ENCODE data around the gene MAD1L1. TPM values are rescaled to one million over a fixed set of nuclear protein-coding genes. Genes with fewer than 3 reads are reported as not detected.

The MAD1L1 gene
- total RNA-seq, 4 donors from 2014 or later: 22.3 to 56.6 (median 35.0) TPM

GRCh38 chr7:2068693-2069471 lies 163.9 kb downstream of the MAD1L1 start:
- H3K27ac ChIP-seq: no peak overlapping the region
- peaks cover 0 to 4% (median 0%) of the 10 kb centered on the region in 3 donors for H3K4me1 ChIP-seq
- WGBS, 2 donors (ENCODE audit: low coverage in 1 of 2): no CpG with 5 or more reads among the region's 23 CpGs

GRCh38 chr7:2066251-2066919 lies 166.4 kb downstream of the MAD1L1 start:
- Histone ChIP-seq H3K4me3 (no peak overlapping the region), H3K36me3 (peaks cover 0 to 46% of the 10 kb centered on the region in 2 donors), H3K27me3 (no peaks in the 10 kb centered on the region), H3K4me1 (peaks cover 0 to 11% (median 0%) of the 10 kb centered on the region in 3 donors), H3K27ac (no peak overlapping the region), H3K9me3 (no peaks in the 10 kb centered on the region)
- 88% methylated on average over 5 of the region's 28 CpGs; no CpG with 5 or more reads in 1 of the 2 donors for WGBS, 2 donors (ENCODE audit: low coverage in 1 of 2)
- ATAC-seq: no peak
- TF ChIP-seq POLR2AphosphoS5 (IDR thresholded peaks at IDR 0.05) (no peak), CTCF (IDR thresholded peaks at IDR 0.05) (no peak), POLR2A (IDR thresholded peaks at IDR 0.05) (no peak), EP300 (IDR thresholded peaks at IDR 0.05) (no peak)

More at GRCh38 chr7:2068693-2069471, 163.9 kb downstream of the MAD1L1 start:
- Histone ChIP-seq H3K36me3 (peaks cover 0 to 46% of the 10 kb centered on the region in 2 donors), H3K4me3 (no peak overlapping the region), H3K27me3 (no peaks in the 10 kb centered on the region), H3K9me3 (no peaks in the 10 kb centered on the region)
- TF ChIP-seq POLR2A (IDR thresholded peaks at IDR 0.05): no peak
- no peak for TF ChIP-seq EP300 (IDR thresholded peaks at IDR 0.05)
- TF ChIP-seq POLR2AphosphoS5 (IDR thresholded peaks at IDR 0.05): no peak
- no peak for TF ChIP-seq CTCF (IDR thresholded peaks at IDR 0.05)
- ATAC-seq: no peak

- Histone ChIP-seq H3K27me3 (no peaks in the 10 kb centered on the region), H3K27ac (no peak overlapping the region), H3K4me1 (peaks cover 0 to 11% (median 0%) of the 10 kb centered on the region in 3 donors), H3K9me3 (peaks cover 0 to under 1% (median 0%) of the 10 kb centered on the region in 3 donors), H3K36me3 (peaks cover 0 to 46% of the 10 kb centered on the region in 2 donors), H3K4me3 (no peak overlapping the region)
- no peak for ATAC-seq
- WGBS, 2 donors (ENCODE audit: low coverage in 1 of 2): 93 to 100% methylated on average over 2 to 4 of the region's 13 CpGs
- TF ChIP-seq POLR2AphosphoS5 (IDR thresholded peaks at IDR 0.05) (no peak), POLR2A (IDR thresholded peaks at IDR 0.05) (no peak), CTCF (IDR thresholded peaks at IDR 0.05) (no peak), EP300 (IDR thresholded peaks at IDR 0.05) (no peak)
These were observed 167.2 kb downstream of the MAD1L1 start for GRCh38 chr7:2065528-2065927.

- peak; percentile 54 for ATAC-seq
- WGBS, 2 donors (ENCODE audit: low coverage in 1 of 2): 58 to 80% methylated on average over 1 to 11 of the region's 24 CpGs
- Histone ChIP-seq H3K4me3 (no peak overlapping the region), H3K27ac (no peak overlapping the region), H3K36me3 (peaks cover 0 to 40% of the 10 kb centered on the region in 2 donors), H3K9me3 (peaks cover 0 to 8% (median 0%) of the 10 kb centered on the region in 3 donors), H3K4me1 (peaks cover 0 to 11% (median 0%) of the 10 kb centered on the region in 3 donors), H3K27me3 (no peaks in the 10 kb centered on the region)
- no peak for TF ChIP-seq POLR2AphosphoS5 (IDR thresholded peaks at IDR 0.05)
- no peak for TF ChIP-seq CTCF (IDR thresholded peaks at IDR 0.05)
- no peak for TF ChIP-seq POLR2A (IDR thresholded peaks at IDR 0.05)
- TF ChIP-seq EP300 (IDR thresholded peaks at IDR 0.05): no peak
These were observed 169.0 kb downstream of the MAD1L1 start for GRCh38 chr7:2063563-2064260.
